Measurements from ENCODE around the gene BPIFA1. TPM values are rescaled to one million over a fixed set of nuclear protein-coding genes. Genes with fewer than 3 reads are reported as not detected.

Gene BPIFA1
- polyA plus RNA-seq, 1 donor from 2014 or later: not detected

DNA sequence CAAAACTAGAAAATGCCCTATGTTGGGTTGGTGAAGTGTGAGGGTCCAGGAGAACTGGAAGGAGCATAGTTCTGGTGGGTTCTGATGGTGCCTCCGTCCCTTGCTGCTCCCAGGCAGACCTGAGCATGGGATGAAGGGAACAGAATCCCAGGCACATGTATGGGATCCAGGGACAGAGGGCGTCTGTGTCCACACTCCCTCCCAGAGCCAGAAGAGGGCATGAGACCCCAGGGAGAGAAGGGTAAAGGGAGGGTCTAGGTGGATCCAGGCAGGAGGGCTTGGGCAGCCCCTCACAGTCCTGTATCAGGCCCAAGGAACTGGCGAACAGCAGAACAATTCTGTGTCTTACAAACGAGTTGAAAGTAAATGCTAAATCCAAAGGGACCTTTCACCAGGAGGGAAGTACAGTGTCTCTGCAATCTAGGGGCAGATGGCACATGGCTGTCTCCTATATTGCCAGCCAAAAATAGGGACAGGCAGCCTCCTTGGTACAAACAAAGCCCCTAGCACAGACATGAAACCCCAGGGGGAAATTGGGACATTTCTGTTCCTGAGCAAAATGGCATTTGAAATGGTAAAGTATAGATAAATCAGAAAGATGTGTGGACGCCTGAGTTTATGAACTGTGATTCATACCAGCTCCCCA is 2.5 kb upstream of the BPIFA1 start:
- Histone ChIP-seq H3K9ac (ENCODE audit: low read length) (no peak overlapping the region), H3K9me2 (ENCODE audit: insufficient read depth, low read length) (no peaks in the 10 kb centered on the region), H3K9me3 (ENCODE audit: low read length) (no peaks in the 10 kb centered on the region), H4K20me1 (ENCODE audit: insufficient read depth) (no peaks in the 10 kb centered on the region), H3K27ac (ENCODE audit: low read length) (no peak overlapping the region), H3K79me2 (replicated peaks; ENCODE audit: insufficient read depth, low read length) (no peaks in the 10 kb centered on the region), H3K4me3 (ENCODE audit: low read length) (no peak overlapping the region), H3K36me3 (ENCODE audit: insufficient read depth, low read length) (no peaks in the 10 kb centered on the region), H3K4me2 (ENCODE audit: low read length) (no peak overlapping the region), H3F3A (ENCODE audit: insufficient read depth, low read length, poor library complexity, severe bottlenecking) (no peaks in the 10 kb centered on the region), H3K27me3 (ENCODE audit: insufficient read depth, low read depth, low read length) (no peaks in the 10 kb centered on the region), H2AFZ (ENCODE audit: low read depth, low read length) (no peak overlapping the region)
- TF ChIP-seq TAF1 (IDR thresholded peaks at IDR 0.05; ENCODE audit: low read depth): no peak
- TF ChIP-seq POLR2AphosphoS5 (IDR thresholded peaks at IDR 0.05): no peak
- TF ChIP-seq EZH2 (IDR thresholded peaks at IDR 0.05; ENCODE audit: borderline replicate concordance, insufficient read depth, low read length, poor library complexity, severe bottlenecking): no peak
- no peak for TF ChIP-seq MXI1 (conservative IDR thresholded peaks at IDR 0.05; ENCODE audit: poor library complexity, severe bottlenecking)
- no peak for TF ChIP-seq SMC3 (conservative IDR thresholded peaks at IDR 0.05; ENCODE audit: poor library complexity)
- TF ChIP-seq RAD21 (conservative IDR thresholded peaks at IDR 0.05): no peak
- TF ChIP-seq EP300 (conservative IDR thresholded peaks at IDR 0.05; ENCODE audit: poor library complexity, severe bottlenecking): no peak
- TF ChIP-seq, protein P1, sequence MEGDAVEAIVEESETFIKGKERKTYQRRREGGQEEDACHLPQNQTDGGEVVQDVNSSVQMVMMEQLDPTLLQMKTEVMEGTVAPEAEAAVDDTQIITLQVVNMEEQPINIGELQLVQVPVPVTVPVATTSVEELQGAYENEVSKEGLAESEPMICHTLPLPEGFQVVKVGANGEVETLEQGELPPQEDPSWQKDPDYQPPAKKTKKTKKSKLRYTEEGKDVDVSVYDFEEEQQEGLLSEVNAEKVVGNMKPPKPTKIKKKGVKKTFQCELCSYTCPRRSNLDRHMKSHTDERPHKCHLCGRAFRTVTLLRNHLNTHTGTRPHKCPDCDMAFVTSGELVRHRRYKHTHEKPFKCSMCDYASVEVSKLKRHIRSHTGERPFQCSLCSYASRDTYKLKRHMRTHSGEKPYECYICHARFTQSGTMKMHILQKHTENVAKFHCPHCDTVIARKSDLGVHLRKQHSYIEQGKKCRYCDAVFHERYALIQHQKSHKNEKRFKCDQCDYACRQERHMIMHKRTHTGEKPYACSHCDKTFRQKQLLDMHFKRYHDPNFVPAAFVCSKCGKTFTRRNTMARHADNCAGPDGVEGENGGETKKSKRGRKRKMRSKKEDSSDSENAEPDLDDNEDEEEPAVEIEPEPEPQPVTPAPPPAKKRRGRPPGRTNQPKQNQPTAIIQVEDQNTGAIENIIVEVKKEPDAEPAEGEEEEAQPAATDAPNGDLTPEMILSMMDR (IDR thresholded peaks at IDR 0.05; ENCODE audit: poor library complexity, severe bottlenecking): no peak
- TF ChIP-seq, protein P2, sequence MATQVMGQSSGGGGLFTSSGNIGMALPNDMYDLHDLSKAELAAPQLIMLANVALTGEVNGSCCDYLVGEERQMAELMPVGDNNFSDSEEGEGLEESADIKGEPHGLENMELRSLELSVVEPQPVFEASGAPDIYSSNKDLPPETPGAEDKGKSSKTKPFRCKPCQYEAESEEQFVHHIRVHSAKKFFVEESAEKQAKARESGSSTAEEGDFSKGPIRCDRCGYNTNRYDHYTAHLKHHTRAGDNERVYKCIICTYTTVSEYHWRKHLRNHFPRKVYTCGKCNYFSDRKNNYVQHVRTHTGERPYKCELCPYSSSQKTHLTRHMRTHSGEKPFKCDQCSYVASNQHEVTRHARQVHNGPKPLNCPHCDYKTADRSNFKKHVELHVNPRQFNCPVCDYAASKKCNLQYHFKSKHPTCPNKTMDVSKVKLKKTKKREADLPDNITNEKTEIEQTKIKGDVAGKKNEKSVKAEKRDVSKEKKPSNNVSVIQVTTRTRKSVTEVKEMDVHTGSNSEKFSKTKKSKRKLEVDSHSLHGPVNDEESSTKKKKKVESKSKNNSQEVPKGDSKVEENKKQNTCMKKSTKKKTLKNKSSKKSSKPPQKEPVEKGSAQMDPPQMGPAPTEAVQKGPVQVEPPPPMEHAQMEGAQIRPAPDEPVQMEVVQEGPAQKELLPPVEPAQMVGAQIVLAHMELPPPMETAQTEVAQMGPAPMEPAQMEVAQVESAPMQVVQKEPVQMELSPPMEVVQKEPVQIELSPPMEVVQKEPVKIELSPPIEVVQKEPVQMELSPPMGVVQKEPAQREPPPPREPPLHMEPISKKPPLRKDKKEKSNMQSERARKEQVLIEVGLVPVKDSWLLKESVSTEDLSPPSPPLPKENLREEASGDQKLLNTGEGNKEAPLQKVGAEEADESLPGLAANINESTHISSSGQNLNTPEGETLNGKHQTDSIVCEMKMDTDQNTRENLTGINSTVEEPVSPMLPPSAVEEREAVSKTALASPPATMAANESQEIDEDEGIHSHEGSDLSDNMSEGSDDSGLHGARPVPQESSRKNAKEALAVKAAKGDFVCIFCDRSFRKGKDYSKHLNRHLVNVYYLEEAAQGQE (IDR thresholded peaks at IDR 0.05; ENCODE audit: borderline replicate concordance): no peak

DNA sequence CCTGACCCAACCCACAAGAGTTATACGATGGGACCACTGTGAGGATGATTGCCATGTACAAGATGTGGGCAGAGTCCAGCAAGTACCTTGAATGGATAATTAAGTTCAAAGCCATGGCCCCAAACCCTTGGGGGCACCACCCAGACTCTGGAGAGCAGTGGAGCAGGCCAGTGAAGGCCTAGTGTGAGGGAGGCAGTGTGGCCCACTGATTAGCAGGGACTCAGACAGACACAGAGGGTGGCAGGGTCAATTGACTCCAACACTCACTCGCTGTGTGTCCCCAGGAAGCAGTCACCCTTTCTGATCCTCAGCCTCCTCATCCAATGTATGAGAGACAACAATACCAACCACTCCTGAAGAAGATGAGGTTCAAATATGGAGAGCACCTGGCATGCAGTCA is 1.7 kb upstream of the BPIFA1 start:
- Histone ChIP-seq H3K9me3 (ENCODE audit: low read length) (no peaks in the 10 kb centered on the region), H3F3A (ENCODE audit: insufficient read depth, low read length, poor library complexity, severe bottlenecking) (no peaks in the 10 kb centered on the region), H3K4me2 (ENCODE audit: low read length) (no peak overlapping the region), H3K9me2 (ENCODE audit: insufficient read depth, low read length) (no peaks in the 10 kb centered on the region), H3K36me3 (ENCODE audit: insufficient read depth, low read length) (no peaks in the 10 kb centered on the region), H2AFZ (ENCODE audit: low read depth, low read length) (no peak overlapping the region), H3K4me3 (ENCODE audit: low read length) (no peak overlapping the region), H4K20me1 (ENCODE audit: insufficient read depth) (no peaks in the 10 kb centered on the region), H3K27me3 (ENCODE audit: insufficient read depth, low read depth, low read length) (no peaks in the 10 kb centered on the region), H3K27ac (ENCODE audit: low read length) (no peak overlapping the region), H3K79me2 (replicated peaks; ENCODE audit: insufficient read depth, low read length) (no peaks in the 10 kb centered on the region), H3K9ac (ENCODE audit: low read length) (no peak overlapping the region)
- TF ChIP-seq POLR2AphosphoS5 (IDR thresholded peaks at IDR 0.05): no peak
- TF ChIP-seq EP300 (conservative IDR thresholded peaks at IDR 0.05; ENCODE audit: poor library complexity, severe bottlenecking): no peak
- TF ChIP-seq EZH2 (IDR thresholded peaks at IDR 0.05; ENCODE audit: borderline replicate concordance, insufficient read depth, low read length, poor library complexity, severe bottlenecking): no peak
- TF ChIP-seq, protein P1 (IDR thresholded peaks at IDR 0.05; ENCODE audit: poor library complexity, severe bottlenecking): no peak
- no peak for TF ChIP-seq RAD21 (conservative IDR thresholded peaks at IDR 0.05)
- no peak for TF ChIP-seq MXI1 (conservative IDR thresholded peaks at IDR 0.05; ENCODE audit: poor library complexity, severe bottlenecking)
- no peak for TF ChIP-seq SMC3 (conservative IDR thresholded peaks at IDR 0.05; ENCODE audit: poor library complexity)
- TF ChIP-seq, protein P2 (IDR thresholded peaks at IDR 0.05; ENCODE audit: borderline replicate concordance): no peak
- no peak for TF ChIP-seq TAF1 (IDR thresholded peaks at IDR 0.05; ENCODE audit: low read depth)

All from neural cell (in vitro differentiated cells).